OCI-LY7 (cell line): ENCODE measurements around the gene MACROD1. TPM values are rescaled to one million over a fixed set of nuclear protein-coding genes. Genes with fewer than 3 reads are reported as not detected.

ENCODE experiments used
- BruUV-seq: library from RNA; stranded (reverse); fragments of 400-500 nt; replicated peaks from 2 replicates; lab custom pipeline; 2021; lab: Mats Ljungman, UMichigan
- CTCF ChIA-PET: fragments of 300-600 bp; sonication (Branson Sonifier 250); formaldehyde crosslinking; loops from one replicate; lab custom pipeline; 2022; ENCODE audit warnings: antibody characterized with exemption; ENCODE audit not compliant: unreplicated experiment; lab: Charles Lee
- POLR2A ChIA-PET: fragments of 300-600 bp; sonication (Branson Sonifier 250); formaldehyde crosslinking; loops from one replicate; lab custom pipeline; 2022; ENCODE audit warnings: antibody characterized with exemption; lab: Charles Lee
- DNase-seq: peaks from one replicate; pipeline ENCODE4 v3.0.0-alpha.2; 2015; ENCODE audit warnings: low spot score
- H2AFZ ChIP-seq: fragments of 200-600 bp; sonication (generic), shearing (Covaris generic); 2 replicates; pipeline ENCODE4 v1.6.1; 2014; ENCODE audit warnings: mild to moderate bottlenecking, antibody characterized with exemption, low read length, moderate library complexity
- H3K27ac ChIP-seq: fragments of 200-600 bp; sonication (generic); 2 replicates; pipeline ENCODE4 v1.5.1; 2014; ENCODE audit warnings: mixed run types, low read depth, mild to moderate bottlenecking, moderate library complexity, low read length, inconsistent platforms; ENCODE audit not compliant: poor library complexity, severe bottlenecking
- H3K36me3 ChIP-seq: fragments of 200-600 bp; sonication (generic); 2 replicates; pipeline ENCODE4 v1.6.1; 2014; ENCODE audit warnings: mild to moderate bottlenecking, antibody characterized with exemption, low read length, moderate library complexity, mixed read lengths; ENCODE audit not compliant: insufficient read depth
- H3K4me1 ChIP-seq: fragments of 200-600 bp; sonication (generic); 2 replicates; pipeline ENCODE4 v1.5.1; 2014; ENCODE audit warnings: mild to moderate bottlenecking, low read length; ENCODE audit not compliant: insufficient read depth, poor library complexity, severe bottlenecking
- H3K4me2 ChIP-seq: fragments of 200-600 bp; sonication (generic); 2 replicates; pipeline ENCODE4 v1.6.1; 2014; ENCODE audit warnings: mild to moderate bottlenecking, low read length
- H3K4me3 ChIP-seq: fragments of 200-600 bp; sonication (generic); 2 replicates; pipeline ENCODE4 v1.5.1; 2014; ENCODE audit warnings: mild to moderate bottlenecking, low read depth, low read length; ENCODE audit not compliant: poor library complexity, severe bottlenecking
- H3K79me2 ChIP-seq: fragments of 200-600 bp; sonication (generic); 2 replicates; pipeline ENCODE4 v1.6.1; 2016; ENCODE audit warnings: low read depth, mild to moderate bottlenecking, low read length, moderate library complexity, mixed read lengths; ENCODE audit not compliant: insufficient read depth
- H3K9me2 ChIP-seq: fragments of 200-600 bp; sonication (generic); 2 replicates; pipeline ENCODE4 v1.6.1; 2016; ENCODE audit warnings: mild to moderate bottlenecking, low read length, mixed read lengths; ENCODE audit not compliant: insufficient read depth
- H3K9me3 ChIP-seq: fragments of 200-600 bp; sonication (generic); 2 replicates; pipeline ENCODE4 v1.6.1; 2014; ENCODE audit warnings: mild to moderate bottlenecking, mixed run types, low read length, mixed read lengths
- H4K20me1 ChIP-seq: fragments of 200-600 bp; sonication (generic); 2 replicates; pipeline ENCODE4 v1.6.1; 2014; ENCODE audit warnings: mild to moderate bottlenecking, antibody characterized with exemption, low read length, moderate library complexity, mixed read lengths; ENCODE audit not compliant: insufficient read depth
- EZH2phosphoT487 ChIP-seq: fragments of 200-600 bp; sonication (generic); IDR thresholded peaks from 2 replicates; pipeline ENCODE4 v1.6.1; 2018; ENCODE audit warnings: low read depth, borderline replicate concordance, mild to moderate bottlenecking, mixed run types, antibody characterized with exemption, low read length, moderate library complexity, mixed read lengths
- intact Hi-C: fragments of 100-400 bp; cut with micrococcal nuclease; formaldehyde crosslinking; loops from one replicate; pipeline ENCODE4 v1.10.0; 2022; ENCODE audit not compliant: unreplicated experiment
- total RNA-seq, 2 experiments: library from RNA; depleted of rRNA in 1 of 2; stranded (reverse); fragments of >200 nt in 1 of 2; shearing (Covaris generic) in 1 of 2; gene quantifications; 2 replicates each; pipeline ENCODE4 v1.2.3, GENCODE V29; 2014 to 2022
- TF ChIP-seq, protein P1 (sequence below): fragments of 200-600 bp; sonication (generic); conservative IDR thresholded peaks from 2 replicates; pipeline ENCODE4 v1.5.1; 2014; ENCODE audit warnings: mild to moderate bottlenecking, antibody characterized with exemption, low read length, moderate library complexity, mixed read lengths

The MACROD1 gene
- total RNA-seq, 2 experiments from 2014 or later, result 14.7 to 25.4 TPM

DNA sequence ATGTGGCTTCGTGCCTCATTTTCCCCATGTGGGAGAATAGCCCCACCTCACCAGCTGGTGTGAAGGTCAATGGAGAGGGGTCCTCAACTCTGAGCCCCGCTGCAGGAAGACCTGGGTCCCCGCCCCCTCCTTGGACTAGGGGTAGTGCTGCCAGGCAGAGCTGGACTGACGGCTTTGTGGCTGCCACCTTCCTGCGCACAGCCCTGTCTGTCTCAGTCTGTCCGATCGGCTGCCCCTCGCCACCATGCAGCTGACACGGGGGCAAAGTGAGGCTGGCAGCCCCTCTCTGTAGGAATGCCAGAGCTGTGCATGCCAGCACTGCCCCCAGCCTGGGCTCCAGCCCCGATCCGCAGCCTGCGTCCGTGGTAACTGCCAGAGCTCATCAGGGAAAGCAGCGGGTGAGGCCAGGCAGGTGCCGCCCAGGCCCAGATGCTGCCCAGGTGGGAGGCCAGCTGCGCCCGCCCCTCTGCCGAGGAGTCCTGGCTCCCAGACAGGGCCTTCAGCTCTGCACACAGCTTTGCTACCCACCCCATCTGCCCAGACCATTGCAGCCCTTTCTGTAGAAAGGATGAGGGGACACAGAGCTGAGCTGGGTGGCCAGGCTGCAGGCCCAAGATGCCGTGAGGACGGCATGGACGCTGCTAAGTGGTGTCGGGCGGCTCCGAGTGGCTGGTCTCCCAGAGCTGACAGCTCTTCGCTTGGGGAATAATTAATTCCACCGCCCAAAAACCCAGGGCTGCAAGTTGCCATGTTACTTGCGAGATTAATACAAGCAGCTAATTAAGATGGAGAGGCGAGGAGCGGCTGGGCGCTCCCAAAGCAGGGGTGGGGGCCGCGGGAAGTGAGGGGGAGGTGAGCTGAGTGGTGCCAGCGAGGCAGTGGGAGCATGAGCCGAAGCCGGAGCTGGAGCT lies 149.7 kb downstream of the MACROD1 start:
- Histone ChIP-seq H3K27ac (no peak overlapping the region), H4K20me1 (no peaks in the 10 kb centered on the region), H3K79me2 (no peaks in the 10 kb centered on the region), H3K36me3 (no peaks in the 10 kb centered on the region), H3K4me2 (no peak overlapping the region), H3K9me3 (no peaks in the 10 kb centered on the region), H2AFZ (no peak overlapping the region), H3K4me1 (no peaks in the 10 kb centered on the region), H3K9me2 (no peaks in the 10 kb centered on the region), H3K4me3 (no peak overlapping the region)
- no TSS peak for BruUV-seq
- CTCF ChIA-PET, result interaction anchor here (0.6 kb wide), 1 partner anchor 334 kb away, joined by 3 read pairs; no protein-coding TSS in a partner anchor
- no peak for DNase-seq
- TF ChIP-seq, protein P1, sequence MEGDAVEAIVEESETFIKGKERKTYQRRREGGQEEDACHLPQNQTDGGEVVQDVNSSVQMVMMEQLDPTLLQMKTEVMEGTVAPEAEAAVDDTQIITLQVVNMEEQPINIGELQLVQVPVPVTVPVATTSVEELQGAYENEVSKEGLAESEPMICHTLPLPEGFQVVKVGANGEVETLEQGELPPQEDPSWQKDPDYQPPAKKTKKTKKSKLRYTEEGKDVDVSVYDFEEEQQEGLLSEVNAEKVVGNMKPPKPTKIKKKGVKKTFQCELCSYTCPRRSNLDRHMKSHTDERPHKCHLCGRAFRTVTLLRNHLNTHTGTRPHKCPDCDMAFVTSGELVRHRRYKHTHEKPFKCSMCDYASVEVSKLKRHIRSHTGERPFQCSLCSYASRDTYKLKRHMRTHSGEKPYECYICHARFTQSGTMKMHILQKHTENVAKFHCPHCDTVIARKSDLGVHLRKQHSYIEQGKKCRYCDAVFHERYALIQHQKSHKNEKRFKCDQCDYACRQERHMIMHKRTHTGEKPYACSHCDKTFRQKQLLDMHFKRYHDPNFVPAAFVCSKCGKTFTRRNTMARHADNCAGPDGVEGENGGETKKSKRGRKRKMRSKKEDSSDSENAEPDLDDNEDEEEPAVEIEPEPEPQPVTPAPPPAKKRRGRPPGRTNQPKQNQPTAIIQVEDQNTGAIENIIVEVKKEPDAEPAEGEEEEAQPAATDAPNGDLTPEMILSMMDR, result no peak
- no peak for TF ChIP-seq EZH2phosphoT487
- POLR2A ChIA-PET, result no interaction called here
- intact Hi-C loops, result no loop called here

DNA sequence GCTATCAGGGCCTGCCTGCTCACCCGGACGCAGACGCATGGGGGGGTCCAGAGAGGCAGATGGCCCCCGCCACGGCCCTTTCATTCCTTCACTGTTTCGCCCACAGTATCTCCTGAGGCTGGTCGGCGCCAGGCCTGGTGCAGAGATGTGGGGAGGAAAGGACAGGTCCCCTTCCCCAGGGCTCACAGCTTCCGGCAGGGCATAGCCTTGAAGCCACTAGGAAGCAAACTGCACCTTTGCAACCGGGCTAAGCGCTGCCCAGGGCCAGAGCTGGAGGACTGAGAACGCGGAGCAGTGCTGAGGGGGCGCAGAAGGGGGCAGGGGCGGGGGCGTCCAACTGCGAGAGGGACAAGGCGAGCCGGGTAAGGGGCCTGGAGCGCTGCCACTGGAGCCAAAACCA lies 150.4 kb downstream of the MACROD1 start:
- H3K9me2 ChIP-seq, result no peaks in the 10 kb centered on the region
- no peak overlapping the region for H3K27ac ChIP-seq
- DNase-seq, result no peak
- POLR2A ChIA-PET, result no interaction called here
- H2AFZ ChIP-seq, result no peak overlapping the region
- BruUV-seq, result no TSS peak
- H4K20me1 ChIP-seq, result no peaks in the 10 kb centered on the region
- no peaks in the 10 kb centered on the region for H3K79me2 ChIP-seq
- no peak overlapping the region for H3K4me2 ChIP-seq
- no peaks in the 10 kb centered on the region for H3K36me3 ChIP-seq
- CTCF ChIA-PET, result interaction anchor here (0.6 kb wide), 1 partner anchor 333 kb away, joined by 3 read pairs; no protein-coding TSS in a partner anchor
- peaks cover 5% of the 10 kb centered on the region; the same call in 1 of the 2 replicates for H3K9me3 ChIP-seq
- no peaks in the 10 kb centered on the region for H3K4me1 ChIP-seq
- intact Hi-C loops, result no loop called here
- TF ChIP-seq, protein P1, result no peak
- no peak for TF ChIP-seq EZH2phosphoT487
- H3K4me3 ChIP-seq, result no peak overlapping the region

DNA sequence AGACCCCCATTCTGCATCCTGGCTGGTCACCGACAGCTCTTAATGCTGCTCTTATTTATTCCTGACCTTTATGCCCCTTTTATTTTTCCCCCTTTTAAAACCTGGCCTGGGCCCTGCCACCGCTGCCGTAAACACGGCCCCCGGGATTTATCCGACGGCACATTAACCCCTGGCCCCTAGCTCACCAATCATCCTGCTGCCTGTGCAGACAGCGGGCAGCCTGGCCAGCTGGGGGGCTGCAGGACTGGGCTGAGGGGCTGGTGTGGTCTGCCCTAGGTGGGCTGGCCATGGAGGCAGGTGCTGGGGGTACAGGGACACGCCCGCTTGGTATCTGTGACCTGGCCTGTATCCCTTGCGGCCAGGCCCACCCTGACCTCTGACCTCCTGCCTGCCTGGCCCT lies 151.6 kb downstream of the MACROD1 start:
- H3K4me2 ChIP-seq, result no peak overlapping the region
- H3K9me2 ChIP-seq, result no peaks in the 10 kb centered on the region
- H3K27ac ChIP-seq, result no peak overlapping the region
- H3K79me2 ChIP-seq, result no peaks in the 10 kb centered on the region
- ChIA-PET POLR2A (no interaction called here), CTCF (no interaction called here)
- DNase-seq, result no peak
- no TSS peak for BruUV-seq
- no peaks in the 10 kb centered on the region for H3K36me3 ChIP-seq
- H3K4me3 ChIP-seq, result no peak overlapping the region
- H3K4me1 ChIP-seq, result no peaks in the 10 kb centered on the region
- TF ChIP-seq, protein P1, result no peak
- TF ChIP-seq EZH2phosphoT487, result no peak
- no peaks in the 10 kb centered on the region for H4K20me1 ChIP-seq
- intact Hi-C loops, result no loop called here
- H2AFZ ChIP-seq, result no peak overlapping the region
- peaks cover 8% of the 10 kb centered on the region; the same call in 1 of the 2 replicates for H3K9me3 ChIP-seq
